Hematopoietic multipotent progenitor cell treated with erythropoietin and hydrocortisone succinate and interleukin-3 and kit ligand, for 8 days (in vitro differentiated cells): Measurements from ENCODE around the gene HIGD2B.
"Not testable (repeated sequence)": the region's sequence is repeated elsewhere in the genome, so short reads cannot be mapped to it uniquely, and the experiment has no call there.

ENCODE experiments used
- DNase-seq: peaks from one replicate; pipeline ENCODE4 v3.0.0-alpha.2; 2015

The HIGD2B gene, protein sequence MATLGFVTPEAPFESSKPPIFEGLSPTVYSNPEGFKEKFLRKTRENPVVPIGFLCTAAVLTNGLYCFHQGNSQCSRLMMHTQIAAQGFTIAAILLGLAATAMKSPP

GRCh38 chr15:72685925-72686794, at the start of gene HIGD2B, which contains the start of gene BBS4:
Gene HIGD2B, minus strand, starts transcription at chr15:72686182. Its CDS starts 9,808 bp downstream, at chr15:72676374.
Gene BBS4, plus strand, starts transcription at chr15:72686207. Its CDS starts 21 bp downstream, at chr15:72686228.
- DNase-seq: peak; percentile 95

- no peak for DNase-seq
These were observed 49.1 kb upstream of the HIGD2B start for GRCh38 chr15:72735111-72735510.

GRCh38 chr15:72733941-72734738, 48.2 kb upstream of the HIGD2B start:
- DNase-seq: no peak

- peak; percentile 81 for DNase-seq
These were observed 46.5 kb upstream of the HIGD2B start for GRCh38 chr15:72732516-72732915.

DNA sequence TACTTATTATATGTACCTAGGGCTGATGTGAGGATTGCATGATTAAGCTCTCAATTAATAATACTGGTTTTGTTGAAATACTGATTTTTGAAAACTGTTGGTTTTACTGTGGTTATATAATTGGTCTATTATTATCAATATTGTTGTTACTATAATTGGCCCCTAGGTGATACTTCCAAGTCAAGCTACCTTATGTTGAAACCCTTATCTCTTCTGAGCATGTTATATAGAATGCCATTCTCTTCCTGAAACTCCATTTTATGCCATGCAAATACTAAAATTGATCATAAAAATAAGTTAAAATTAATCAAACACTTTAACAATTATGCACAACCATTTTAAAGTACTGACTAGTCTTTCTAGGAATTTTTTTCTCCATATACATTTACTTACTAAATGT, 46.1 kb upstream of the HIGD2B start:
- DNase-seq: no peak

DNA sequence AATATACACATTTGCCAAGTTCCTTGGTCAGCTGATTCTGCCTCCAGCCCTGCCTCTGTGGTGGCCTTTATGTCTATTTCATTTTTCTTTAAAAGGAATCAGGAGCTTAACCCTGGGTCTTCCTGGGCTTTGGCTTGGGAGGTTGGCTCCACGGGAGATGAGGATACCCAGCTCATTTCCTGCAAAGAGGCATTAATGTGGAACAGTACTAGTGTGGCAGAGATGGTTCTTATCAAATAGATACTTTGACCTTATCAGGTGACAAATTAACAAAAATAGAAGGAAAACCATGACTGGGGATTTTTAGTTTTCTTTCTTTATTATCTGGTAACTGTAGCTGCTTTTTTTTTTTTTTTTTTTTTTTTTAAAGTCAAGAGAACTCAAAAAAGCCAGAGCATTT, 42.8 kb upstream of the HIGD2B start:
- DNase-seq: no peak

- not testable (repeated sequence) for DNase-seq
These were observed 42.3 kb upstream of the HIGD2B start for GRCh38 chr15:72728249-72728648.

- no peak for DNase-seq
These were observed 41.2 kb upstream of the HIGD2B start for GRCh38 chr15:72727154-72727553.

GRCh38 chr15:72725851-72726250, 39.9 kb upstream of the HIGD2B start:
- not testable (repeated sequence) for DNase-seq

GRCh38 chr15:72725446-72725845, 39.5 kb upstream of the HIGD2B start:
- no peak for DNase-seq

DNA sequence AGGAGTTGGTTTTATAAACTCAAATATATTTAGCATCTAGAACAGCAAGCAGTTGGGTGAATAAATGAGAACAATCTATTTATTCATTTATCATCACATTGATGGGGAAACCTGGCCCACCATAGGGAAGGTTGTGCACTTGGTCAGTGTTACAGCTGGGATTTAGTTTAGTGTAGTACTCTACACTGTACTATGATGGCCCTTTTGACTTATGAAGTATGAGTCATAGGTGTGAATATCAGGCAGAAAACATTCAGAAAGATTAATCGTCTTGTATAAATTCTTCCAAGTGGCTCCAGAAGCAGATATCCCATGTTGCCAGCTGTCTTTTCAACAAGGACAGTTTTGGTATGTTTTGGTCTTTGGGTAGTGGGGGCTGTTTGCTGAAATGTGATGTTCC, 38.0 kb upstream of the HIGD2B start:
- no peak for DNase-seq

DNA sequence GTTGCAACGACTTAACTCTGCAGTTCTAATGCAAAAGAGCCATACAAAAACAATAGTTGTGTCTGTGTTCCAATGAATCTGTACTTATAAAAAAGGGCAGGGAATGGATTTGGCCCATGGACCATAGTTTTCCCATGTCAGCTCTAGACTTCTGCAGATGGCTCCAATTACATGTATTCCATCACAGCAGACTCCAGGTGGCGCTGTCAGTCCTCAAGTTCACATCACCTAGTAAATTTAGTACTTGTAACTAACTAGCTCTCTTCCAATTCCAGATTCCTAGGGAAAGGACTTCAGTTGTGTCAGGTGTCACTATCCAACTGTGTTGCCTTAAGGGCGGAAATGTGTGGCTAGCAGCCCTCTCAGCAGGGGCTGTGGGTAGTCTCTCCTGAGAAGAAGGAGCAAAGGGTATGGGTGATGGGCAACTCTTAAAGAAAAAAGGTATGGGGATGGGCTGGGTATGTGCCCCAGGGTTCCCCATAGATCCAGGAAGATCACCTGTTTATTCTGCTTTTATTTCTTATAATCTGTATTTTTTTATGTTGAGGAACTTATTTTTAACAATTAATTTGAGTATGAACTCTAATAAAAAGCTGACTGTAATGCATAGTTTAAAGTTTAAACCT, 36.2 kb upstream of the HIGD2B start:
- DNase-seq: peak; percentile 76

DNA sequence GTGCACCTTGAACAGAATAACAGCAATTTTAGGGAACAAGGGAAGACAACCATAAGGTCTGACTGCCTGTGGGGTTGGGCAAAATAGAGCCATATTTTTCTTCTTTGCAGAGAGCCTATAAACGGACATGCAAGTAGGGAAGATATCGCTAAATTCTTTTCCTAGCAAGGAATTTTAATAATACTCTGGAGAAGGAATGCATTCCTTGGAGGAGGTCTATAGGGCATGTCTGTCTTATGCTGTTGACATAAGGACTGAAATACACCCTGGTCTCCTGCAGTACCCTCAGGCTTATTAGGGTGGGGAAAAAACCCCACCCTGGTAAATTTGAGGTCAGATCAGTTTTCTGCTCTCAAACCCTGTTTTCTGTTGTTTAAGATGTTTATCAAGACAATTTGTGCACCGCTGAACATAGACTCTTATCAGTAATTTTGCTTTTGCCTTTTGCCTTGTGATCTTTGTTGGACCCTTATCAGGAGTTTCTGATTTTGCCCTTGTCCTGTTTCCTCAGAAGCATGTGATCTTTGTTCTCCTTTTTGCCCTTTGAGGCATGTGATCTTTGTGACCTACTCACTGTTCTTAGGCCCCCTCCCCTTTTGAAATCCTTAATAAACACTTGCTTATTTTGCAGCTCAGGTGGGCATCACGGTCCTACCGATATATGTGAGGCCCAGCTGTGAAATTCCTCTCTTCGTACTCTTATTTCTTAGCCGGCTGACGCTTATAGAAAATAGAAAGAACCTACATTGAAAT, 22.7 kb upstream of the HIGD2B start:
- not testable (repeated sequence) for DNase-seq

DNA sequence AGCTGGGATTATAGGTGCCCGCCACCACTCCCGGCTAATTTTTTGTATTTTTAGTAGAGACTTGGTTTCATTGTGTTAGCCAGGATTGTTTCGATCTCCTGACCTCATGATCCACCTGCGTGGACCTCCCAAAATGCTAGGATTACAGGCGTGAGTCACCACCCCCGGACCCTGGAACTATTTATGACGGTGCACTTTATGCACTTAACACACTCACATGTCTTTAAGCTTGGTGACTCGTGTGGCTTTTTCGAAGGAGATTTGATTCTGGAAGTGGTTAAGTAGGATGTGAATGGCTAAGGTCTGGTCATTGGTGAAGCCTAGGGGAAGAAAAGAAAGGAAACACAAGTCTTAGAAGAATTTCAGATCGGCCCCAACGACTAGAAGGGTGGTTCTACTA, 20.3 kb upstream of the HIGD2B start:
- DNase-seq: no peak

DNA sequence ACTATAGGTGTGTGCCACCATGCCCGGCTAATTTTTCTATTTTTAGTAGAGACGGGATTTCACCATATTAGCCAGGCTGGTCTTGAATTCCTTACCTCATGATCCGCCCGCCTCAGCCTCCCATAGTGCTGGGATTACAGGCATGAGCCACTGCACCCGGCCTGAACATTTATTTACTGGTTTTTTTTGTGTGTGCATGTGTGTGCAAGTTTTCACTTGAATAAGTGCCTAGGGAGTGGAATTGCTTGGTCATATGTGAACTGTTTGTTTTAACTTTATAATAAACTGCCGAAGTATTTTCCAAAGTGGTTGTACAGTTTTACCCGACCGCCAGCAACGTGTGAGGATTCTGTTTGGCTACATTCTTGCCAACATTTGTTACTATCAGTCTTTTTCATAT, 14.1 kb upstream of the HIGD2B start:
- DNase-seq: no peak

GRCh38 chr15:72698938-72699337, 13.0 kb upstream of the HIGD2B start:
- no peak for DNase-seq

DNA sequence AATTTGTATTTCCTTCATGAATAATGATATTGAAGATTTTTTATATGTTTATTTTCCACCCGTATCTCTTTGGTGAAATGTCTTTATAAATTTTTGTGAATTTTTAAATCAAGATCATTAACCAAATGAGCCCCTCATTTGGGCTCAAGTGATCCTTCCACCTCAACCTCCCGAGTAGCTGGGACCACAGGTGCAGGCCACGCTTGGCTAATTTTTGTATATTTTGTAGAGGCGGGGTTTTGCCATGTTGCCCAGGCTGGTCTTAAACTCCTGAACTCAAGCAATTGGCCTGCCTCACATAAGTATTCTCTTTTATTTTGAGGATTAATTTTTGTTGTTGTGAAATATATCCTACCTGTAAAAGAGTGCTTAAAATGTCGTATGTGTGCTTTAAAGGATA, 5.0 kb upstream of the HIGD2B start:
- DNase-seq: no peak

DNA sequence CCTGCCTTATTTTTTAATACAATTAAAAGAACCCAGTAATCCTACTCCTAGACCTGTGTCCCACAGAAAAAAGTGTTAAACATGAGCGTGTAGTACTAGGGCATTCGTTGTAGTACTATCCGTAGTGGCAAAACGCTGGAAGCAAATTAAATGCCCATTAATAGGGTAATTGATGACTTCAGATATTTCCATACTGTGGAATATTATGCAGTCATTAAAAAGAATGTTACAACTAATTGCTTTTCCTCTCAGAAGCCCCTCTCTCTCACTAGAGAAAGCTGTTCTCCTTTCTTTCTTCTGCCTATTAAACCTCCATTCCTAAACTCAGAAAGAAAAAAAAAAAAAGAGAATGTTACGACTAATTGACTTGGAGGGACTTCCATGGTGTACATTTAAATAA, 2.7 kb upstream of the HIGD2B start:
- DNase-seq: no peak

- no peak for DNase-seq
These were observed 569 bp downstream of the HIGD2B start for GRCh38 chr15:72685301-72685924.

DNA sequence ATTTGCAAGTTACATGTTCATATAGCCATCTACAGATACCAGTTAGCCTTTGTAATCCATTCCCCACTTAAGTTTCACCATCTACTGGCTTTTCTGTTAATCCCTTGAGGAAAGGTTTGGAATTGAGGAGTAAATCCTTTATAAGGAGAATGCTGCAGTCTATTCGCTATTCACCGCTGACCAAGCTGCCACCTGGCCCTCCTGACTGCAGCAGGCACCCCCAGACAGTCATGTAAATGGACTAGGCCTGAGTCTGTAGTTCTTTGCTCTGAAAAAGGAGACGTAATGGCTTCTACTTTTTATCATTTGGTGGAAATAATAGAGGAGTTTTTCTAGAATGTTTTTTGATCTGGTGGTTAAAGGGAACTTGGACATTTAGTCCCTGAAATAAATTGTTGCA, 3.2 kb downstream of the HIGD2B start:
- DNase-seq: no peak

DNA sequence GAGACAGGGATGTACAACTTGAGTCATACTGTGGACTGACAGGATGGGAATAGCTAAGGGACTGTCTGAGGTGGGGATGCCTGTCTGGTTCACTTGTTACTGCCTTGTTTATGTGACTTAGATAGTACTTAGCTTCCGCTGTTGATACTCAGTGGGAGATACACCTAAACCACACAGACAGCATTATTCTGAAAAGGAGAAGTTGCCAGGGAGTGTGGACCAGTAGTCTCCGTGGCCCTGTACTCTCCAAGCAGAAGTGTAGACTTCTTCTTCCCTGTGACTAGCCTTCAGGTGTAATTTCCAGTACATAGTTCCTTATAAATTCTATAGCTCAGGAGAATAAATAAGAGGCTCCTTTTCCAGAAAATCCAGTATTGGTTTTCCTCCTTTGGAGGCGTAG, 5.1 kb downstream of the HIGD2B start:
- DNase-seq: no peak

GRCh38 chr15:72676838-72677237, 9.1 kb downstream of the HIGD2B start:
- no peak for DNase-seq
